Measurements from ENCODE around the gene GRIA4. TPM values are rescaled to one million over a fixed set of nuclear protein-coding genes. Genes with fewer than 3 reads are reported as not detected.
A peak's percentile ranks its signal among the peaks of the same experiment; 100 is the strongest.

Gene GRIA4
- total and polyA plus RNA-seq, 2 of the 13 experiments (the other 11 are each of a cell fraction or from before 2014, with no cell fraction given), result not detected

DNA sequence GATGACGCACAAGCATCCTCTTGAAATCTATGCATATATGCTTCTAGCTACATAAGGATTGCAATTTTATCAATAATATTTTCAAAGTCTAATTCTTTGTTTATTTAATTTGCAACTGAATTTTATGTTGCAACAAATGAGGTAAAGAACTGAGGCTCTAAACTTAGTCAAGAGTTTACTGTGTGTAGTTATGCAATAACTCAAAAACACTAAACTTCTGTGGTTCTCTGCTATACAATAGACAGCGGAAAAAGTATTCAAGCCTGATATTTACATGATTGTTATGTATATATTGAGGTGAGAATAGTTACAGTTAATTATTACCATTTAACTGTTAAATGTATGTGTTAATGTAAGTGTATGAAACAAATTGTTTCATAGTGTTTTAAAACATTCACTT, 379.3 kb downstream of the GRIA4 start:
- CTCF ChIA-PET (ENCODE audit: low intra/inter-chr PET ratio, low total read pairs), result no interaction called here
- Histone ChIP-seq H4K20me1 (ENCODE audit: insufficient read depth, low read length) (no peaks in the 10 kb centered on the region), H3K36me3 (replicated peaks in 1 of 2; ENCODE audit: control insufficient read depth in 1 of 2, insufficient read depth in 2 of 2, low read length in 2 of 2) (no peaks in the 10 kb centered on the region), H3K9me3 (ENCODE audit: low read length) (no peaks in the 10 kb centered on the region), H3K4me2 (ENCODE audit: low read depth, low read length) (no peak overlapping the region), H3K27me3 (ENCODE audit: control insufficient read depth in 1 of 2, insufficient read depth in 2 of 2, low read length in 2 of 2) (no peaks in the 10 kb centered on the region), H3K4me1 (ENCODE audit: insufficient read depth, low read length) (no peaks in the 10 kb centered on the region), H3K4me3 (replicated peaks in 1 of 3; ENCODE audit: insufficient read depth in 1 of 3, low read depth in 2 of 3, low read length in 3 of 3) (no peak overlapping the region), H3K79me2 (ENCODE audit: insufficient read depth, low read length) (no peaks in the 10 kb centered on the region), H3K9ac (ENCODE audit: insufficient read depth, low read depth, low read length) (no peak overlapping the region), H3K27ac (ENCODE audit: extremely low read length, insufficient read depth, low read length) (no peak overlapping the region), H2AFZ (ENCODE audit: low read length) (no peak overlapping the region)
- WGBS (ENCODE audit: low lambda C conversion rate), result 54% methylated on average over 2 of the region's 2 CpGs
- POLR2A ChIA-PET, result no interaction called here
- no peak for TF ChIP-seq ZNF674 (CRISPR knock-in tag; IDR thresholded peaks at IDR 0.05; ENCODE audit: low read depth)
- 0 out of 2 replicates have a peak, but pooled peaks have one; percentile 21 for TF ChIP-seq CEBPB (IDR thresholded peaks at IDR 0.05; ENCODE audit: borderline replicate concordance, low read depth, low read length)
- intact Hi-C loops (cut with micrococcal nuclease; ENCODE audit: unreplicated experiment), result no loop called here
- FAIRE-seq (no peak), ATAC-seq (no peak), DNase-seq (ENCODE audit: low spot score) (no peak)
- no TSS peak for BruUV-seq (replicated peaks)
- in situ Hi-C loops (cut with HindIII; ENCODE audit: extremely low pct_ligation_motif_present, low pct_unique_long_range_greater_than_20kb), result no loop called here

DNA sequence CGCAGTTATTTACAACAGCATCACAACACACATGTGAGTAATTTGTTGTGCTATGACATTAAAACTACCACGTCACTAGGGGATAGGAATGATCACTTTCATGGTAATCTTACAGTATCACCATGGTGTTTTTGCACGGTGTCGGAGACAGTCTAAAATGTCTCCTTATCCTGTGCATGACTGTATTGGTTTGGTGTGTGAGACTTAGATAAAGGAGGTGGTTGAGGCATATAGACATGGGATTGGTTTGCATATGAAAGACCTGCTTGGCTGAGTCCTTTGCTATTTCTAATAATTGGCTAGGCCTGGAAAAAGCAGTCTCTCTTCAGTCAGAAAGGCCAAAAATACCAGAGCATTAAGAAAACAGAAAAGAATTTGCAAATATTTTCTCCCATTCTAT, 382.0 kb downstream of the GRIA4 start:
- H3K27ac ChIP-seq (ENCODE audit: extremely low read length, insufficient read depth, low read length), result no peak overlapping the region
- BruUV-seq (replicated peaks), result no TSS peak
- H3K36me3 ChIP-seq (replicated peaks in 1 of 2; ENCODE audit: control insufficient read depth in 1 of 2, insufficient read depth in 2 of 2, low read length in 2 of 2), result peaks cover 1 to 5% of the 10 kb centered on the region in 2 experiments; a peak in 1 of 5 replicates
- no peak overlapping the region for H3K4me2 ChIP-seq (ENCODE audit: low read depth, low read length)
- ChIA-PET CTCF (ENCODE audit: low intra/inter-chr PET ratio, low total read pairs) (no interaction called here), POLR2A (no interaction called here)
- no peak overlapping the region for H3K4me3 ChIP-seq (replicated peaks in 1 of 3; ENCODE audit: insufficient read depth in 1 of 3, low read depth in 2 of 3, low read length in 3 of 3)
- in situ Hi-C loops (cut with HindIII; ENCODE audit: extremely low pct_ligation_motif_present, low pct_unique_long_range_greater_than_20kb) (no loop called here), intact Hi-C loops (cut with micrococcal nuclease; ENCODE audit: unreplicated experiment) (no loop called here)
- H3K9ac ChIP-seq (ENCODE audit: insufficient read depth, low read depth, low read length), result no peak overlapping the region
- WGBS (ENCODE audit: low lambda C conversion rate), result 66% methylated on average over 4 of the region's 4 CpGs
- no peak for ATAC-seq
- H3K27me3 ChIP-seq (ENCODE audit: control insufficient read depth in 1 of 2, insufficient read depth in 2 of 2, low read length in 2 of 2), result no peaks in the 10 kb centered on the region
- TF ChIP-seq CREB1 (IDR thresholded peaks at IDR 0.05) (0 out of 2 replicates have a peak, but pooled peaks have one; percentile 21), CREB1 (CRISPR knock-in tag; IDR thresholded peaks at IDR 0.05) (no peak), NR2F6 (IDR thresholded peaks at IDR 0.05) (no peak), NR2F6 (CRISPR knock-in tag; IDR thresholded peaks at IDR 0.05) (no peak), ZNF766 (CRISPR knock-in tag; IDR thresholded peaks at IDR 0.05; ENCODE audit: borderline replicate concordance) (no peak)
- TF ChIP-seq, protein P1, sequence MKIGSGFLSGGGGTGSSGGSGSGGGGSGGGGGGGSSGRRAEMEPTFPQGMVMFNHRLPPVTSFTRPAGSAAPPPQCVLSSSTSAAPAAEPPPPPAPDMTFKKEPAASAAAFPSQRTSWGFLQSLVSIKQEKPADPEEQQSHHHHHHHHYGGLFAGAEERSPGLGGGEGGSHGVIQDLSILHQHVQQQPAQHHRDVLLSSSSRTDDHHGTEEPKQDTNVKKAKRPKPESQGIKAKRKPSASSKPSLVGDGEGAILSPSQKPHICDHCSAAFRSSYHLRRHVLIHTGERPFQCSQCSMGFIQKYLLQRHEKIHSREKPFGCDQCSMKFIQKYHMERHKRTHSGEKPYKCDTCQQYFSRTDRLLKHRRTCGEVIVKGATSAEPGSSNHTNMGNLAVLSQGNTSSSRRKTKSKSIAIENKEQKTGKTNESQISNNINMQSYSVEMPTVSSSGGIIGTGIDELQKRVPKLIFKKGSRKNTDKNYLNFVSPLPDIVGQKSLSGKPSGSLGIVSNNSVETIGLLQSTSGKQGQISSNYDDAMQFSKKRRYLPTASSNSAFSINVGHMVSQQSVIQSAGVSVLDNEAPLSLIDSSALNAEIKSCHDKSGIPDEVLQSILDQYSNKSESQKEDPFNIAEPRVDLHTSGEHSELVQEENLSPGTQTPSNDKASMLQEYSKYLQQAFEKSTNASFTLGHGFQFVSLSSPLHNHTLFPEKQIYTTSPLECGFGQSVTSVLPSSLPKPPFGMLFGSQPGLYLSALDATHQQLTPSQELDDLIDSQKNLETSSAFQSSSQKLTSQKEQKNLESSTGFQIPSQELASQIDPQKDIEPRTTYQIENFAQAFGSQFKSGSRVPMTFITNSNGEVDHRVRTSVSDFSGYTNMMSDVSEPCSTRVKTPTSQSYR (CRISPR knock-in tag; IDR thresholded peaks at IDR 0.05; ENCODE audit: borderline replicate concordance), result no peak
- H3K4me1 ChIP-seq (ENCODE audit: insufficient read depth, low read length), result no peaks in the 10 kb centered on the region
- no peak for DNase-seq (ENCODE audit: low spot score)
- no peaks in the 10 kb centered on the region for H3K79me2 ChIP-seq (ENCODE audit: insufficient read depth, low read length)
- H4K20me1 ChIP-seq (ENCODE audit: insufficient read depth, low read length), result no peaks in the 10 kb centered on the region
- no peaks in the 10 kb centered on the region for H3K9me3 ChIP-seq (ENCODE audit: low read length)
- no peak overlapping the region for H2AFZ ChIP-seq (ENCODE audit: low read length)
- no peak for FAIRE-seq
